ENCODE measurements around the gene CDHR2. TPM values are rescaled to one million over a fixed set of nuclear protein-coding genes. Genes with fewer than 3 reads are reported as not detected.

Gene CDHR2
- total RNA-seq, 4 donors from 2014 or later, result not detected

DNA sequence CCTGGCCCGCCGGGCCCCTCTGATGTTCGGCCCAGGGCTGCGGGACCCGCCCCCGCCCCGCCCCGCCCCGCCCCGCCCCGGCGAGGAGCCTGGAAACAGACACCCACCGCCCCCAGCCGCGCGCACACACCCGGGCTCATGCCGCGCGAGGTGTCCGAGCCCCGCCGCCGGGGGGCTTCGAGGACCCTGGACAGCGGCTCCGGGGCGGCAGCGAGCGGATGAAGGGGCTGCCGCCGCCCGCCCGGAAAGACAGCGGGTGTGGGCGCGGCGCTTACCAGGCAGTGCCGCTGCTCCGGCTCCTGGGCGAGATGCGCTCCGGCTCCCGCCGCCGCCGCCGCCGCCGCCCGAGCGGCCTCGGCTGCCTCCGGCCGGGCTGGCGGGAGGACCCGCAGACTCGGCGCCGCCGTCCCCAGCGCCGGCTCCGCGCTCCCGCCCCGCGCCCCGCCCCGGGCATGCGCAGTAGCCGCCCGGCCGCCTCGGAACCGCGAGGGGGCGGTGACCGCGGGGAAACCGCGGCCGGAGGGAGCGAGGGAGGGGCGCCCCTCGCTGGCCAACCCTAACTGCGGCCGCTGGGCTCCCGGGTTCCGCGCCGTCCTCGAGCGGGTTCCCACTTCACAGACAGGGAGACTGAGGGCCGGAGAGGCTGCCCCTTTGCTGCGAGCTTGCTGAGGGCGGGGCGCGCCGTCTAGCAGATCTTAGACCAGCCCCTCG lies 60.7 kb downstream of the CDHR2 start, which contains the start of gene GPRIN1:
GPRIN1 (minus strand) TSS at position 433 of the 711 bp plus-strand sequence. CDS start 10,322 bp downstream, outside the sequence.
- 1 to 2% methylated on average over 15 to 28 of the region's 101 CpGs for WGBS, 2 donors
- no peak for DNase-seq (ENCODE audit: low spot score in 2 of 2)
- Histone ChIP-seq H3K27me3 (peaks cover 0 to 50% of the 10 kb centered on the region in 2 donors), H3K9me3 (no peaks in the 10 kb centered on the region), H3K36me3 (no peaks in the 10 kb centered on the region), H3K27ac (no peak within 1 kb of the TSS), H3K4me3 (peak within 1 kb of the TSS; percentile 22 to 64 (median 38)), H3K4me1 (peaks cover 0 to 20% (median 4%) of the 10 kb centered on the region in 4 donors)
- TF ChIP-seq, protein P1, sequence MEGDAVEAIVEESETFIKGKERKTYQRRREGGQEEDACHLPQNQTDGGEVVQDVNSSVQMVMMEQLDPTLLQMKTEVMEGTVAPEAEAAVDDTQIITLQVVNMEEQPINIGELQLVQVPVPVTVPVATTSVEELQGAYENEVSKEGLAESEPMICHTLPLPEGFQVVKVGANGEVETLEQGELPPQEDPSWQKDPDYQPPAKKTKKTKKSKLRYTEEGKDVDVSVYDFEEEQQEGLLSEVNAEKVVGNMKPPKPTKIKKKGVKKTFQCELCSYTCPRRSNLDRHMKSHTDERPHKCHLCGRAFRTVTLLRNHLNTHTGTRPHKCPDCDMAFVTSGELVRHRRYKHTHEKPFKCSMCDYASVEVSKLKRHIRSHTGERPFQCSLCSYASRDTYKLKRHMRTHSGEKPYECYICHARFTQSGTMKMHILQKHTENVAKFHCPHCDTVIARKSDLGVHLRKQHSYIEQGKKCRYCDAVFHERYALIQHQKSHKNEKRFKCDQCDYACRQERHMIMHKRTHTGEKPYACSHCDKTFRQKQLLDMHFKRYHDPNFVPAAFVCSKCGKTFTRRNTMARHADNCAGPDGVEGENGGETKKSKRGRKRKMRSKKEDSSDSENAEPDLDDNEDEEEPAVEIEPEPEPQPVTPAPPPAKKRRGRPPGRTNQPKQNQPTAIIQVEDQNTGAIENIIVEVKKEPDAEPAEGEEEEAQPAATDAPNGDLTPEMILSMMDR (IDR thresholded peaks at IDR 0.05), result no peak
- TF ChIP-seq EP300 (IDR thresholded peaks at IDR 0.05), result no peak
- no peak for TF ChIP-seq POLR2A (IDR thresholded peaks at IDR 0.05)

DNA sequence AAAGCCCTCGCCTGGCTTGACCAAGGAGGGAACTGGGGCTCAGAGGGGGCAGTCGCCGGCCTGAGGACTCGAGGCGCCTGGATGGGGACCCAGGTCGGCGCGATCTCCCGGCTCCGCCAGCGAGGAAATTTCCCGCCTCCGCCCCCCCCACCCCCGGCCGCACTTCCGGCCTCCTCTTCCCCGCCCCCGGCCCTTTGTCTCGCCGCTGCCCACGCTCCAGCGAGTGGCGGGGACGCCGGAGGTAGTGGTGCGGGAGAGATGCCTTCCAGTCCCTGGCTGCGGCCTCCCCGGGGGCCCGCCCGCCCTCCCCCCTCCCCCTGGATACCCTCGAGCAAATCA lies 61.3 kb downstream of the CDHR2 start:
- no peak overlapping the region for H3K27ac ChIP-seq
- TF ChIP-seq POLR2A (IDR thresholded peaks at IDR 0.05), result no peak
- TF ChIP-seq EP300 (IDR thresholded peaks at IDR 0.05), result no peak
- TF ChIP-seq, protein P1 (IDR thresholded peaks at IDR 0.05), result no peak
- no peaks in the 10 kb centered on the region for H3K9me3 ChIP-seq
- H3K27me3 ChIP-seq, result peaks cover 0 to 56% of the 10 kb centered on the region in 2 donors
- H3K4me3 ChIP-seq, result peak overlapping the region; percentile 22 to 64 (median 38)
- H3K36me3 ChIP-seq, result no peaks in the 10 kb centered on the region
- 0 to 3% methylated on average over 11 to 19 of the region's 31 CpGs for whole genome bisulfite sequencing, 2 donors
- H3K4me1 ChIP-seq, result peaks cover 0 to 20% (median 4%) of the 10 kb centered on the region in 4 donors
- DNase-seq (ENCODE audit: low spot score in 2 of 2), result no peak

DNA sequence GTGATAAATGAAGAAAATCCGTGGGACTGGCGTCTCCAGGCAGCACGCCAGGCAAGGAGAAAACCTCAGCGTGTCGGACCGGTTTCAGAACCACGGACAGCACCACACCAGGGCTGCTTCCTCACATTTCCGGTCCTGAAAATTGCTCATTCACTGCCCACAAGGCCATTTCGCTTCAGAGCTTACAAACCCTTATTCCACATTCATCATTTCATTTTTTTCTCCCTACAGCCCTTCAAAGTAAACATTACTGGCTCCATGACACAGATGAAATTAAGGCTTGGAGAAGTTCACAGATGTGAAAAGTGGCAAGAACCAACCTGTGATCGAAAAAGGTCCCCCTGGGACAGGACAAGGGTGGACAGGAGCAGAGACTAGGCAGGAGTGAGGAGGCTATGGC lies 62.3 kb downstream of the CDHR2 start:
- H3K27me3 ChIP-seq, result peaks cover 0 to 66% of the 10 kb centered on the region in 2 donors
- no peak overlapping the region for H3K27ac ChIP-seq
- 9 to 14% methylated on average over 10 of the region's 10 CpGs for WGBS, 2 donors
- no peaks in the 10 kb centered on the region for H3K9me3 ChIP-seq
- H3K36me3 ChIP-seq, result no peaks in the 10 kb centered on the region
- DNase-seq (ENCODE audit: low spot score in 2 of 2), result peak; percentile 38 to 68
- peaks cover 0 to 20% (median 4%) of the 10 kb centered on the region in 4 donors for H3K4me1 ChIP-seq
- TF ChIP-seq, protein P1 (IDR thresholded peaks at IDR 0.05), result no peak
- TF ChIP-seq EP300 (IDR thresholded peaks at IDR 0.05) (no peak), POLR2A (IDR thresholded peaks at IDR 0.05) (no peak)
- H3K4me3 ChIP-seq, result no peak overlapping the region

DNA sequence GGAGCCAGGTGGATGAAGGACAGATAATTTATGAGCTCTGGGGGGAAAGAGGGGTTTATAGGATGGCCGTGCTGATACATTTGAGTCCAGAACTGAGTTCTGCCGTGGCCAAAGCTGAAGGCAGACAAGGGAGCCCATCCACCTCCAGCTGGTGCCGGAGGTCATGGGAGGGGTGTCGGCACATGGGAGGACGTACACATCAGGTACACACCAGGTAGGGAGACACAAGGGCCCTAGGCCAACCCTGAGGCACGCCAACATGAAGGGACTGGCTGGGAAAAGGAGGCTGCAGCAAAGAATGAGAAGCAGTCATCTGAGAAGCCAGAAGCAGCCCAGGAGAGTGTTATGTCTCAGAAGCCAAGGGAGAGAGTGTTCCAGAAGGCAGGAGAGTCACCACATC lies 62.9 kb downstream of the CDHR2 start:
- H3K27me3 ChIP-seq, result peaks cover 0 to 69% of the 10 kb centered on the region in 2 donors
- H3K4me3 ChIP-seq, result no peak overlapping the region
- TF ChIP-seq, protein P1 (IDR thresholded peaks at IDR 0.05), result no peak
- TF ChIP-seq EP300 (IDR thresholded peaks at IDR 0.05), result no peak
- no peak for TF ChIP-seq POLR2A (IDR thresholded peaks at IDR 0.05)
- H3K4me1 ChIP-seq, result peaks cover 0 to 20% (median 4%) of the 10 kb centered on the region in 4 donors
- H3K36me3 ChIP-seq, result no peaks in the 10 kb centered on the region
- H3K9me3 ChIP-seq, result no peaks in the 10 kb centered on the region
- WGBS, 2 donors, result 80 to 86% methylated on average over 6 of the region's 6 CpGs
- no peak for DNase-seq (ENCODE audit: low spot score in 2 of 2)
- no peak overlapping the region for H3K27ac ChIP-seq

DNA sequence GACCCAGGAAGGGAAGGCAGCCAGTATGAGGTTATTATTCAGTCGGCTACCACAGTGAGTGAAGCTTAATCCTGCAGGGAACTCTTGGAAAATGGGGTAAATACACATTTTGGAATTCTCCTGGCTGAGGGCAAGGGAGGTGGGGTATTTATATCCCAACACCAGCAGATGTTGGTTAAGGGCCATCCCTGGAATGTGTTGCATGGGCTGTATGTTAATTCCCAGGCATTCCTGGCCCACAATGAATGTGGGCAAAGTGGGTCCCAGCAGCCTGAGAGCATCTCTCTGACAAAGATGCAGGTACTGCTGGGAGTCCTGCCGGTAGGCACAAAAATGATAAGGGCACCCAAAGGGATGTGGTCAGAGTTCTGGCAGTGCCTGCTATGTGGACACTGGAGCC lies 63.7 kb downstream of the CDHR2 start:
- no peaks in the 10 kb centered on the region for H3K36me3 ChIP-seq
- no peak overlapping the region for H3K4me3 ChIP-seq
- DNase-seq (ENCODE audit: low spot score in 2 of 2), result no peak
- 61 to 78% methylated on average over 2 of the region's 2 CpGs for WGBS, 2 donors
- H3K27me3 ChIP-seq, result peaks cover 0 to 70% of the 10 kb centered on the region in 2 donors
- no peak for TF ChIP-seq EP300 (IDR thresholded peaks at IDR 0.05)
- TF ChIP-seq, protein P1 (IDR thresholded peaks at IDR 0.05), result no peak
- no peak for TF ChIP-seq POLR2A (IDR thresholded peaks at IDR 0.05)
- no peak overlapping the region for H3K27ac ChIP-seq
- no peaks in the 10 kb centered on the region for H3K9me3 ChIP-seq
- peaks cover 0 to 20% (median 4%) of the 10 kb centered on the region in 4 donors for H3K4me1 ChIP-seq

Measured in tibial nerve (tissue), 4 donors.